HG03095 (cell line): ENCODE measurements around the gene PDE7B.

Experiments used
- ATAC-seq: cut with Tn5 transposase; IDR thresholded peaks from one replicate; pipeline ENCODE4 v1.9.1; 2021; ENCODE audit warnings: moderate library complexity; ENCODE audit not compliant: unreplicated experiment

The PDE7B gene

DNA sequence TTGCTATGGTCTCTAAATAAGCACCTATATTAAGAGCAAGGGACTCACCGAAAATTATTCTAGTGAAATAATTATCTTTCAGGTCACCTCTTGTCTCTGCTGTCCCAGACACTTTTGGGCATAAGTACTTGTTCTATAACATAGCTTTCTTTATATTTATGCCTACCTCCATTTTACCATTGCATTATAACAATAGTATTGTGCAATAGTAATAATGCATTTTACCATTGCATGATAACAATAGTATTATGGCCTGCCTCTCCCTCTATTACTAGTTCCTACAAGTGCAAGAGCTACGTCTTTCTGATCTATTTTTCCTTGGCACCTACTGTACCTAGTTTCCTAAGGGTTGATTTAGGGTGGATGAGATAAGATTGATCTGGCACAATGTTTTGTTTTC lies 169.2 kb downstream of the PDE7B start:
- no peak for ATAC-seq

DNA sequence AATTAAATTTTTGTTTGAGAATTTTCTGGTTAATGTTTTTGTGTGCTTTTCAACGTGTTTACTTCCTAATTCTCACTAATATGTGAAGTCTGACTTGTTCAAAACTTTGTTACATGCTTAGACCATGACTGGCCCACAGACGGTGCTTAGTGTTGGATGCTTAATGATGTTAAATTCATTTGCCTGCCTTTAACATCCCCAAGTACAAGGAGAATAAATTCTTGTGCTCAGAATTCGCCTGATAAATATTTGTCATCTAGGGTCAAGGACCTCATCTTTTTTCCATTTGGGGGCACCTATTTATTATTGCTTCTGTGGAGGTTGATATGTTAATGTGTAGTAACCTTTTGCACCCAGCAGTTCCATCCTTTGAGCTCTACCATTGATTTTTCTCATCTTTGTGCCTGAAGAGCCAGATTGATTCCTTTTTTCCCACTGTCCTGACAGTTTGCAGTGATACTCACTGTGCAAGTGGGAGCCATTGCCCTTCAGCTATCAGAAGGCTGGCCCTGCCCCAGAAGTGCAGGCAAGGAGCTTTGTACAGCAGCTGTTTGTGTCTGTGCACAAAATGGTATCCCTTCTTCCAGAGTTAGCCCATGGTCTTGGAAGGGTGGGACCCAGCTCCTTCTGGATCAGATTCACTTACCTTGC lies 170.8 kb downstream of the PDE7B start:
- ATAC-seq, result no peak

- no peak for ATAC-seq
Observed at GRCh38 chr6:136024711-136025110, 173.2 kb downstream of the PDE7B start.

DNA sequence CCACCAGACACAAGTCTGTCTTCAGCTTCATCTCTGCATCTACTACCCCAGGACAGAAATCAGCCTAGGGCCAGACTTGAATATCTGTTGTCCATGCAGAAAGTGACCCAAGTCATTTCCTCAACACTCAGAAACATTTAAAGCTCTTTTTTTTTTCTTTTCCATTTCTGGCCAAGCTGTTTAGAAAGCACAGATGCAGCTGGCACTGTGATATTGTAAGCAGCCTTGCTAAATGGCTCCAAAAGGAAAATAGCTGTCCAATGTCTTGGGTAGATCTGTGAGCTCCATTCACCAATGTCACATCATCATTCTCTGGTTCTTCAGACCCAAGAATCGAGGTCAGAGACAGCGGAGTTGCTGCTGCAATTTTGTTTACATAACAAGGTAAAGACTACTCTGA lies 174.2 kb downstream of the PDE7B start:
- ATAC-seq, result no peak

- no peak for ATAC-seq
Observed at GRCh38 chr6:136030131-136030530, 178.6 kb downstream of the PDE7B start.

DNA sequence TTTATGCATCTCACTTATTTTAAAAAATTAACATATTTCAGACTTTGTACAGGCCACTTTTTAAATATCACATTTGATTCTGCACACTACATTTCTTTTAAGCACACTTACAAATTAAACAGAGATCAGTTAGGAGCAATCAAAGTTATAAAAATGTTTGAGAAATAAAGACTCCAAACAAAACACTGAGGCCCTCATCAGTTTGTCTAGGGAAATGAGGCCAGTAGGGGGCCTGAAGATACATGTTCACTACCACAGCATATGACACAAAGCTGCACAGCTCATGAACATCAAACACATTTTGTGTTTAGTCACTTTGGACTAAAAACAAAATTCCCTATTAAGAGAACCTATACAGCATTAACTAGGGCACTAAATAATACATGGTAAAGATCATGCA lies 180.5 kb downstream of the PDE7B start:
- no peak for ATAC-seq

DNA sequence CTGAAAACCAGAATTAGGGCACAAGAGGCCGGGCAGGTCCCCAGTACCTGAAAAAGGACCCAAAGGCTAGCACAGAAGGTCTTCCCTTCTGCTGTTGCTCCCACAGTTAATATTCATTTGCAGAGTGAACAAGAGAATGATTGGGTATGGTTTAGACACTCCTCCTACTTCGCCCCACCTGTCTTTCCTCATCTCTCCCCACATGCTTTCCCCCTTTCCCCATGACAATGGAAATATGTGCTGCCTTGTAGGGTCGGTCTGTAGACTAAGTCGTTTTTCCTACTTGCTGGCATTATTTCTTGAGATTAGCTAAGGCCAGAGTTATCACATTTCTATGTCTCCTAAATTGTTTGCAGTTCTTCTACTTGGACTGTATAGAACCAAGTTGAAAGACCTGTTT lies 181.9 kb downstream of the PDE7B start:
- ATAC-seq, result no peak

- no peak for ATAC-seq
Observed at GRCh38 chr6:136034422-136034821, 182.9 kb downstream of the PDE7B start.

- no peak for ATAC-seq
Observed at GRCh38 chr6:136035378-136036070, 184.0 kb downstream of the PDE7B start.

- no peak for ATAC-seq
Observed at GRCh38 chr6:136036071-136036380, 184.5 kb downstream of the PDE7B start.

DNA sequence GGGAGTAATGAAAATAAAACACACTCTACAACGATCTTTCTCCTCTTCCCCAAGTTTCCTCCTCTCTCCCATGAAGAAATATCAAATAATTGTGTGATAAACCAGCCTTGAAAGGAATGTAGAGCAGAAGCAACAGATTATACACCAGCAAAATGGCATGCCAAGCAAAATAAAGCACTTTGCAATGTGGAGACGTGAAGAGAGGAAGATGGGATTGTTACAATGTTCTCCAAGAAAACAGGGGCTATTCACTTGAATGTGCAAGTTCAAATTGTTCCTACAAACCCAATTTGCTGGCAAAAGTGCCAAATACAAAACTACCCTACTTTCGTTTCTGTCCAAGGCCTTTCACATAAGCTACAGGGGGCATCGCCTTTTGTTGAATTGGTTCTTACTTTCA lies 185.1 kb downstream of the PDE7B start:
- ATAC-seq, result no peak

DNA sequence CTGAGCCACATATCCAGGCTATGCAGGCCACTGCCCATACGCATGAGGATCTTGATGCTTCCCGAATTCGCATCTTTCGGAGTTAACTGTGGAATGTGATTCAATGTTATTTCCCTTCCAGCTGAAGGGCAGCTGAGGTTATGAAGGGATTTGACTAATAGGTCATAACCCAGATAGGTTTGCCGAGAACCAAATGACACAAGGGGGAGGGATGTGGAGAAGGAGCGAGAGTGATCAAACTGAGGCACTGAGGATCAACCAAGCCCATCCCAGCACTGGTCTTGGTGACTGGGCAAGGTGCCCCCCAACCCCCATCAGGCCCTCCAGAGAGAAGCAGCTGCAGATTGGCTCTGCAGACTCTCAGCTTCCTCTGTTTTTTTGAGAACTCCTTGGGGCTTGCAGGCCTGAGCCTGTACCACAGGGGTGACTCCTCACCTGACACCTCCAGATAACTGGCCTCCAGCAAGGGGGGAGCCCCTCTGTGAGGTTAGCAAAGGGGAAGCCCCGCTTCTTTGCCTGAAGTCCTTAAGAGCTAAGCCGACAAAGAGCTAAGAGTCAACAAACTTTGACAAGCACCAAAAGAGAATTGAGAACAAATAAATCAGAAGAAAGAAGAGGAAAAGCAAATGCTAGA lies 185.9 kb downstream of the PDE7B start:
- ATAC-seq, result no peak

DNA sequence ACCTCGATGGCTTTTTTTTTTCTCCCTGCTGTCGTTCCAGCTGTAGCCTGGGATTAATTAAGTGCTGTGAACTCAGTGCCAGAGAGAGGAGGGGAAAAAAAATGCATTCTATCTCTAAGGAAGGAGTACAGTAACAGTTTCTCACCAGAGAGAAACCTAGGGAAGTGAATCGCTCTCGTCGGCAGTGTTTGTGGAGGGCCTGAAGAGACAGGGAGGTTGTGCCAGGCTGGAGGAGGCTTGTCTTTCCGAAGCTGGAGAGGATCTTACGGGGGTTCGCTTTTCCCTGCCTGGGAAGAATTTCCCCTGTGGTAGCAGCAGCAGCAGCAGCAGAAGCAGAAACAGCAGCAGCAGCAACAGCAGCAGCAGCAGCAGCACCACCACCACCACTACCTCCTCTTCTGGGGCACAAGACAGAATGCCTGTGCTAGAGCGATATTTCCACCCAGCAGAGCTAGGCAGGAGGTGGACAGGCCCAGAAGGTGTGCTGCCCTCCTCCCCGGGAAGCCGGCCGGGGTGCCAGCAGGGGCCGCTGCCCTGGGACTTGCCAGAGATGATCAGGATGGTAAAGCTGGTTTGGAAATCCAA lies 186.5 kb downstream of the PDE7B start:
- ATAC-seq, result no peak

DNA sequence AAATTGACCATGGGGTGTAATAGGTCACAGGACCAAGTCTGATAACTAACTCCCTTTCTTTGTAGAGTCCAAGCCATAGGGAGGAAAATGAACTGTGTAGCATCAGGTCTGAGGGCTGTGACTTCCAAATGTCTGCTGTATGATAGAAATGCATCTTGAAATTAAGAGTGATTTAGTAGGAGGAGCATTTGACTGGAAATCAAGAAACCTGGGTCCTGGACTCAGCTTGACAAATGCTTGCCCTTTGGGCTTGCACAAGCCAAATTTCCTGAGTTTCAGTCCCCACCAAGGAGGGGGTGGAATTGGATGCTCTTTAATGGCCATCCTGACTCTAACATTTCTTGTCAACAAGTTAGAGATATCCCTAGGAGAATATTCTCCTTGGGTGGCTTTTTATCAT lies 187.0 kb downstream of the PDE7B start:
- ATAC-seq, result no peak

DNA sequence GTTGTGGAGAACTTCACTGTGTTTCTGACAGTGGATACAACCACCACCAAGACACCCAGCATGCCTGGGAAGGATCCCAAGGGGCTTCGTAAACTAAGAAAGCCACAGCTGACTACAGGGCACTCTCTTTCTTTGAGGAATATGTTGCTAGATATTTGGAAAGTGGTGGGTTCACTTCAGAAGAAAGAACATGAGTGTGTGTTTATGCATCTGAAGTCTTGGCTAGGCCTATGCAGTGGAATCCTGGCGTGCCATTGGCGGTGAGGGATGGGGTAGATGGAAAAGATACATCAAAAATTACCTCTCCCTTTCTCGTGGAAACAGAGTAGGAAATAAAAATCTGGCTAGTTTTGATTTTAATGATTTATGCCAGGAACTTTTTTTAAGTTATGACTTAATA lies 187.7 kb downstream of the PDE7B start:
- no peak for ATAC-seq

- ATAC-seq, result no peak
Observed at GRCh38 chr6:136050475-136050874, 199.0 kb downstream of the PDE7B start.

GRCh38 chr6:136051140-136051775 lies 199.8 kb downstream of the PDE7B start:
- ATAC-seq, result no peak

DNA sequence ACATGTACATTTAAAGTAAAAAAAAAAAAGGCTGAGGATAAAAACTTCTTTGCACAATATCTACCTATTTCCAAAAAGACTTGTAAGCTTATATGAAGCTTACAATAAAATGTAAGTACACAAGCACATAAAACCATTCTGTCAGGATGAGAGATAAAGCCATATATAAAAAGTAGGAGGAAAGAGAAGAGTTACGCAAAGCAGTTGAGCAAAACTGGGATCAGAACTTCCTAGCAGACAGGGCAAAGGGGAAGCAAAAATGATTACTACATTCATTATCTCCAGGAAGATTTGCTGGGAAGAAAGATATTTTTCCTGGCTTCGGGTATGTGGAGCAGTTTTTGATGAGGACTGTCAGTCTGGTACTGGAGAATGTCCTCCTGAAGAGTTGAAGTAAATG lies 200.5 kb downstream of the PDE7B start:
- ATAC-seq, result no peak

GRCh38 chr6:136058852-136059251 lies 207.4 kb downstream of the PDE7B start:
- no peak for ATAC-seq

GRCh38 chr6:136059308-136059707 lies 207.8 kb downstream of the PDE7B start:
- no peak for ATAC-seq

GRCh38 chr6:136060052-136060451 lies 208.6 kb downstream of the PDE7B start:
- no peak for ATAC-seq

GRCh38 chr6:136060759-136061158 lies 209.3 kb downstream of the PDE7B start:
- no peak for ATAC-seq
